ENCODE measurements around the gene TFEB. TPM values are rescaled to one million over a fixed set of nuclear protein-coding genes. Genes with fewer than 3 reads are reported as not detected.

Gene TFEB
- total RNA-seq, 1 experiment from 2014 or later: 6.0 TPM

GRCh38 chr6:41687501-41688175 lies 47.8 kb downstream of the TFEB start:
- in situ Hi-C loops (cut with HindIII; ENCODE audit: low pct_unique_long_range_greater_than_20kb, low sequenced_read_pairs): no loop called here

GRCh38 chr6:41685641-41686380 lies 49.6 kb downstream of the TFEB start:
- in situ Hi-C loops (cut with HindIII; ENCODE audit: low pct_unique_long_range_greater_than_20kb, low sequenced_read_pairs): no loop called here
- DNase-seq (ENCODE audit: low read depth): no peak

More at GRCh38 chr6:41687501-41688175, 47.8 kb downstream of the TFEB start:
- DNase-seq (ENCODE audit: low read depth): no peak

GRCh38 chr6:41684311-41685180 lies 50.9 kb downstream of the TFEB start:
- in situ Hi-C loops (cut with HindIII; ENCODE audit: low pct_unique_long_range_greater_than_20kb, low sequenced_read_pairs): no loop called here
- no peak for DNase-seq (ENCODE audit: low read depth)

GRCh38 chr6:41683523-41684310 lies 51.7 kb downstream of the TFEB start:
- in situ Hi-C loops (cut with HindIII; ENCODE audit: low pct_unique_long_range_greater_than_20kb, low sequenced_read_pairs): no loop called here
- DNase-seq (ENCODE audit: low read depth): peak; percentile 47

- in situ Hi-C loops (cut with HindIII; ENCODE audit: low pct_unique_long_range_greater_than_20kb, low sequenced_read_pairs): no loop called here
- peak; percentile 7 for DNase-seq (ENCODE audit: low read depth)
Observed at GRCh38 chr6:41683273-41683522, 52.2 kb downstream of the TFEB start.

GRCh38 chr6:41682497-41683272 lies 52.7 kb downstream of the TFEB start:
- no peak for DNase-seq (ENCODE audit: low read depth)
- in situ Hi-C loops (cut with HindIII; ENCODE audit: low pct_unique_long_range_greater_than_20kb, low sequenced_read_pairs): no loop called here

GRCh38 chr6:41682056-41682477 lies 53.3 kb downstream of the TFEB start:
- in situ Hi-C loops (cut with HindIII; ENCODE audit: low pct_unique_long_range_greater_than_20kb, low sequenced_read_pairs): no loop called here

GRCh38 chr6:41680182-41680965 lies 55.0 kb downstream of the TFEB start:
- in situ Hi-C loops (cut with HindIII; ENCODE audit: low pct_unique_long_range_greater_than_20kb, low sequenced_read_pairs): no loop called here

More at GRCh38 chr6:41682056-41682477, 53.3 kb downstream of the TFEB start:
- DNase-seq (ENCODE audit: low read depth): peak; percentile 77

GRCh38 chr6:41679696-41680095 lies 55.7 kb downstream of the TFEB start:
- in situ Hi-C loops (cut with HindIII; ENCODE audit: low pct_unique_long_range_greater_than_20kb, low sequenced_read_pairs): no loop called here
- no peak for DNase-seq (ENCODE audit: low read depth)

More at GRCh38 chr6:41680182-41680965, 55.0 kb downstream of the TFEB start:
- DNase-seq (ENCODE audit: low read depth): no peak

- in situ Hi-C loops (cut with HindIII; ENCODE audit: low pct_unique_long_range_greater_than_20kb, low sequenced_read_pairs): no loop called here
- no peak for DNase-seq (ENCODE audit: low read depth)
Observed at GRCh38 chr6:41678511-41679084, 56.8 kb downstream of the TFEB start.

GRCh38 chr6:41677124-41677921 lies 58.1 kb downstream of the TFEB start:
- no peak for DNase-seq (ENCODE audit: low read depth)
- in situ Hi-C loops (cut with HindIII; ENCODE audit: low pct_unique_long_range_greater_than_20kb, low sequenced_read_pairs): no loop called here

GRCh38 chr6:41676431-41676830 lies 59.0 kb downstream of the TFEB start:
- DNase-seq (ENCODE audit: low read depth): no peak
- in situ Hi-C loops (cut with HindIII; ENCODE audit: low pct_unique_long_range_greater_than_20kb, low sequenced_read_pairs): no loop called here

GRCh38 chr6:41675992-41676391 lies 59.4 kb downstream of the TFEB start:
- DNase-seq (ENCODE audit: low read depth): no peak
- in situ Hi-C loops (cut with HindIII; ENCODE audit: low pct_unique_long_range_greater_than_20kb, low sequenced_read_pairs): no loop called here

GRCh38 chr6:41675176-41675775 lies 60.1 kb downstream of the TFEB start:
- in situ Hi-C loops (cut with HindIII; ENCODE audit: low pct_unique_long_range_greater_than_20kb, low sequenced_read_pairs): no loop called here
- no peak for DNase-seq (ENCODE audit: low read depth)

- no peak for DNase-seq (ENCODE audit: low read depth)
- in situ Hi-C loops (cut with HindIII; ENCODE audit: low pct_unique_long_range_greater_than_20kb, low sequenced_read_pairs): no loop called here
Observed at GRCh38 chr6:41674231-41675000, 61.0 kb downstream of the TFEB start.
